Endothelial cell of umbilical vein (primary cell): ENCODE results near the gene CD19. TPM values are rescaled to one million over a fixed set of nuclear protein-coding genes. Genes with fewer than 3 reads are reported as not detected.

Experiments used
- BruUV-seq: library from RNA; stranded (reverse); fragments of 400-500 nt; replicated peaks from 2 replicates; lab custom pipeline; 2021; lab: Mats Ljungman, UMichigan
- CTCF ChIA-PET: fragments of 300-600, 350-600 bp; sonication (Branson Sonifier 250); formaldehyde crosslinking; loops from one replicate; lab custom pipeline; 2021; ENCODE audit warnings: antibody characterized with exemption, inconsistent platforms; lab: Charles Lee
- POLR2A ChIA-PET: fragments of 300-600, 350-600 bp; sonication (Branson Sonifier 250); formaldehyde crosslinking; loops from one replicate; lab custom pipeline; 2021; ENCODE audit warnings: antibody characterized with exemption, inconsistent platforms; lab: Charles Lee
- DNase-seq: peaks from one replicate; pipeline ENCODE4 v3.0.0-alpha.2; 2011; ENCODE audit warnings: low read depth, low spot score
- FAIRE-seq: peaks from 2 replicates; lab custom pipeline; 2011; peaks lifted over from hg19 to GRCh38; lab: Jason Lieb, UNC
- H2AFZ ChIP-seq: 2 replicates; pipeline ENCODE4 v1.6.0; 2012; ENCODE audit warnings: low read depth, low read length, control low read depth, inconsistent platforms
- H3K27ac ChIP-seq: 2 replicates; pipeline ENCODE4 v1.5.1; 2011; ENCODE audit warnings: low read depth, mild to moderate bottlenecking, control low read depth, low read length, moderate library complexity; ENCODE audit not compliant: insufficient read depth
- H3K27me3 ChIP-seq, 2 experiments: 2 replicates each; pipeline versions ENCODE4 v1.6.0 to v1.6.1; 2011; ENCODE audit warnings: low read length in 2 of 2, mixed read lengths in 1 of 2; ENCODE audit not compliant: control insufficient read depth in 2 of 2, insufficient read depth in 2 of 2
- H3K36me3 ChIP-seq, 2 experiments: 2 replicates in 1 of 2; 3 replicates in 1 of 2; pipeline ENCODE4 v1.5.1; 2011; ENCODE audit warnings: low read length in 2 of 2, mild to moderate bottlenecking in 1 of 2, moderate library complexity in 1 of 2; ENCODE audit not compliant: control insufficient read depth in 2 of 2, insufficient read depth in 2 of 2; ENCODE audit errors: extremely low read depth in 1 of 2
- H3K4me1 ChIP-seq: 3 replicates; pipeline ENCODE4 v1.5.1; 2011; ENCODE audit warnings: mild to moderate bottlenecking, low read length; ENCODE audit not compliant: control insufficient read depth, insufficient read depth; ENCODE audit errors: extremely low read depth
- H3K4me2 ChIP-seq: 2 replicates; pipeline ENCODE4 v1.6.1; 2011; ENCODE audit warnings: low read length, control low read depth, mixed read lengths; ENCODE audit not compliant: insufficient read depth
- H3K4me3 ChIP-seq, 3 experiments: fragments of 200-600 bp in 1 of 3; sonication (generic), shearing (Covaris generic) in 1 of 3; replicated peaks in 1 of 3; 2 replicates each; pipeline ENCODE4 v1.5.1; 2011 to 2016; ENCODE audit warnings: control low read depth in 3 of 3, low read length in 3 of 3, mild to moderate bottlenecking in 2 of 3, inconsistent platforms in 1 of 3, low read depth in 1 of 3, moderate library complexity in 1 of 3; ENCODE audit not compliant: insufficient read depth in 1 of 3
- H3K79me2 ChIP-seq: 2 replicates; pipeline ENCODE4 v1.6.0; 2012; ENCODE audit warnings: low read length, inconsistent platforms; ENCODE audit not compliant: control insufficient read depth, insufficient read depth
- H3K9ac ChIP-seq: replicated peaks from 2 replicates; pipeline ENCODE3; 2011; ENCODE audit warnings: low read length, control low read depth; ENCODE audit not compliant: insufficient read depth; ENCODE audit errors: extremely low read depth
- H3K9me1 ChIP-seq: replicated peaks from 3 replicates; pipeline ENCODE4 v1.6.0; 2011; ENCODE audit warnings: mild to moderate bottlenecking, low read length; ENCODE audit not compliant: control insufficient read depth, insufficient read depth; ENCODE audit errors: extremely low read depth
- H3K9me3 ChIP-seq: replicated peaks from 2 replicates; pipeline ENCODE4 v1.5.1; 2012; ENCODE audit warnings: low read length, inconsistent platforms; ENCODE audit not compliant: control insufficient read depth, insufficient read depth
- H4K20me1 ChIP-seq: replicated peaks from 2 replicates; pipeline ENCODE3; 2011; ENCODE audit warnings: mild to moderate bottlenecking, low read length; ENCODE audit not compliant: control insufficient read depth, insufficient read depth; ENCODE audit errors: extremely low read depth
- CTCF ChIP-seq, 2 donors: IDR thresholded peaks; 1 replicate in 1 of 2; 2 replicates in 1 of 2; pipeline ENCODE4 v1.5.1; 2011; ENCODE audit warnings: low read length in 2 of 2, mild to moderate bottlenecking in 2 of 2, moderate library complexity in 2 of 2, control low read depth in 1 of 2, inconsistent platforms in 1 of 2, low read depth in 1 of 2; ENCODE audit not compliant: insufficient read depth in 1 of 2; ENCODE audit errors: extremely low read depth in 1 of 2
- EZH2 ChIP-seq: IDR thresholded peaks from 2 replicates; pipeline ENCODE4 v1.6.1; 2012; ENCODE audit warnings: borderline replicate concordance, low read depth, mild to moderate bottlenecking, moderate library complexity, low read length, inconsistent platforms; ENCODE audit not compliant: severe bottlenecking
- FOS ChIP-seq: IDR thresholded peaks from 2 replicates; pipeline ENCODE4 v1.6.1; 2011; ENCODE audit warnings: mild to moderate bottlenecking, low read length, moderate library complexity, borderline replicate concordance; ENCODE audit not compliant: insufficient read depth
- GATA2 ChIP-seq: IDR thresholded peaks from 2 replicates; pipeline ENCODE4 v1.7.0; 2011; ENCODE audit warnings: low read depth, mild to moderate bottlenecking, moderate library complexity, mixed read lengths, low read length; ENCODE audit not compliant: insufficient read length, insufficient read depth
- JUN ChIP-seq: IDR thresholded peaks from 2 replicates; pipeline ENCODE4 v1.6.1; 2011; ENCODE audit warnings: borderline replicate concordance, low read depth; ENCODE audit not compliant: insufficient read length, insufficient read depth
- MAX ChIP-seq: IDR thresholded peaks from 2 replicates; pipeline ENCODE4 v1.6.1; 2011; ENCODE audit not compliant: insufficient read depth, insufficient read length
- MYC ChIP-seq: IDR thresholded peaks from one replicate; pipeline ENCODE4 v1.6.1; 2011; ENCODE audit warnings: mild to moderate bottlenecking, low read depth, low read length
- POLR2A ChIP-seq: IDR thresholded peaks from 2 replicates; pipeline ENCODE4 v1.6.1; 2012; ENCODE audit warnings: low read depth, mild to moderate bottlenecking, control low read depth, low read length
- POLR2AphosphoS5 ChIP-seq: IDR thresholded peaks from 2 replicates; pipeline ENCODE4 v1.6.1; 2012; ENCODE audit warnings: low read depth, mild to moderate bottlenecking, control low read depth, low read length, moderate library complexity; ENCODE audit not compliant: insufficient read depth
- dilution Hi-C: fragments of 300-500 bp; cut with MboI; formaldehyde crosslinking; loops from one replicate; pipeline ENCODE4 v1.15.0; 2019; ENCODE audit warnings: low sequenced_read_pairs; ENCODE audit not compliant: extremely low pct_ligation_motif_present
- intact Hi-C: fragments of 100-400 bp; cut with micrococcal nuclease; formaldehyde crosslinking; loops from one replicate; pipeline ENCODE4 v1.10.0; 2022
- polyA plus RNA-seq, 4 experiments: library from polyadenylated mRNA; depleted of rRNA in 3 of 4; stranded (reverse) in 3 of 4; unstranded in 1 of 4; fragments of >200 nt; gene quantifications; 2 replicates each; pipeline versions ENCODE4 v1.2.1 to v1.2.3, GENCODE V29; 2011 to 2012; ENCODE audit warnings: missing spikeins in 1 of 4
- total RNA-seq: library from RNA; stranded (reverse); gene quantifications from 2 replicates; pipeline ENCODE4 v1.2.3, GENCODE V29; 2021

The CD19 gene
- total and polyA plus RNA-seq, 2 donors (not counting 3 experiments of a cell fraction or from before 2014, with no cell fraction given) = 0.06 TPM; not detected in 1

GRCh38 chr16:28883221-28883996 is 48.4 kb upstream of the CD19 start:
- Histone ChIP-seq H3K9me1 (no peaks in the 10 kb centered on the region), H3K9me3 (no peaks in the 10 kb centered on the region), H3K4me1 (peaks cover 12% of the 10 kb centered on the region), H3K27me3 (no peaks in the 10 kb centered on the region), H3K27ac (no peak overlapping the region), H3K9ac (no peak overlapping the region), H3K4me3 (no peak overlapping the region), H2AFZ (no peak overlapping the region), H3K4me2 (no peak overlapping the region), H4K20me1 (no peaks in the 10 kb centered on the region), H3K79me2 (no peaks in the 10 kb centered on the region), H3K36me3 (no peaks in the 10 kb centered on the region)
- intact Hi-C loops (no loop called here), dilution Hi-C loops (no loop called here)
- ChIA-PET POLR2A (no interaction called here), CTCF (interaction anchor here (0.9 kb wide), 1 partner anchor 62 kb away, joined by 3 read pairs; no protein-coding TSS in a partner anchor)
- no peak for DNase-seq
- no peak for FAIRE-seq
- no TSS peak for BruUV-seq
- TF ChIP-seq CTCF (IDR thresholded peaks at IDR 0.05; ENCODE audit: extremely low read depth in 1 of 2, insufficient read depth in 1 of 2, low read depth in 1 of 2, low read length in 2 of 2) (no peak), POLR2A (no peak), EZH2 (no peak), JUN (no peak), FOS (no peak), MAX (no peak), MYC (no peak), GATA2 (no peak), POLR2AphosphoS5 (no peak)
